Jurkat, Clone E6-1 (cell line): Measurements from ENCODE around the gene ADCY2.

Experiments
- DNase-seq: peaks from one replicate; pipeline ENCODE4 v3.0.0-alpha.2; 2011; ENCODE audit warnings: low read depth, low spot score
- H3K4me3 ChIP-seq: 2 replicates; pipeline ENCODE4 v1.5.1; 2011; ENCODE audit warnings: mild to moderate bottlenecking, low read length, control low read depth, moderate library complexity

Gene ADCY2

DNA sequence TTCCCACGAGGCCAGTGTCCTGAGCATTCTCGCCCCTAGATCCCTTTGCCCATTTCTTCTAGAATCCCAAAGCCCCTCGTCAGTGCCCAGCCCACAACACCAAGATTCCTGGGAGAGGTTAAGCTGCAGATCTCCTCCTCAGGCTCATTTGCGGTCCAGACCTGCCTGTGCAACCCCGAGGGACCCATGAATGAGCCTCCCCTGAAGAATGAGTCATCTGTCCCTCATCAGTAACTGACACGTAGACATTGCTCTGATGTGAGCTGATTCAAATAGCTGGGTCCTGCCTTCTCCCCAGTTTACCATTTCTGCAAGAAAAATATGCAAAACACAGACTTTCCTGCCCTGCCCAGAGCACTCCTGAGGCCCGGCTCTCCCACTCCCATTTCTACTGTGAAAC is 92.8 kb downstream of the ADCY2 start:
- no peak overlapping the region for H3K4me3 ChIP-seq
- no peak for DNase-seq

DNA sequence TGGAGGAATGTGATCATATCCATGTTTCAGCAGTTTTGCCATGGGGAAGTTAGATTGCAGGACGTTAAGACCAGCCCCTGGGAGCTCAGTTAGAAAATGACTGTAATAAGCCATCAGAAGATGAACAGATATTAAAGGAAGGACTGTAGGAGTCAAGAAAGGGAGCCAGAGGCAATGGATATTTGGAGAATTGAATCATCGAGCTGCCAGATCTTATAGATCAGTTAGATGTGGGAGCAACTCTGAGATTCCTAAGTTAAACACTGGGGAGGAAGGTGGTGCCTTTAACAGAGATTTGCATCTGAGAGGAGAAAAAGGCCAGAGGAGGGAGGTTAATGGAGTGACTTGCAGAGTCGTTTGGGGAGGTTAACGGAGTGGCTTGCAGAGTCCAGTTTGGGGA is 96.4 kb downstream of the ADCY2 start:
- H3K4me3 ChIP-seq, result no peak overlapping the region
- DNase-seq, result no peak

DNA sequence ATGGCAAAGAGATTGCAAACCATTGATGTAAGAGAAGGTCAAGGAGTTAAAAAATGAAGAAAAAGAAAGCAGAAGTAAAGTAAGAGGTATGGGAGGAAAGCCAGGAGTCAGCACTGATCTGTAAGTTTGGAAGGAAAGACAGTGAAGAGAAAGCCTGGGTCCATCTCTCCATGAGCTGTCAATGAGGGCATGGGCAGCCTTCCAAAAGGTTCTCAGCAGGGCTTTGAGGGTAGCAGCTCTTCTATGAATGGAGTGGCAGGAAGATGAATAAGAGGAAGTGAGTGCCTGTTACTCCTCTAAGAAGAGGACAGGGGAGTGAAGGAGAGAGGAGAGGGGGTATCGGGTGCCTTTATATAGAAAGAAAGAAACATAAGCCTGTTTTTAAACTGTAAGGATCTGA is 97.1 kb downstream of the ADCY2 start:
- no peak overlapping the region for H3K4me3 ChIP-seq
- DNase-seq, result no peak

DNA sequence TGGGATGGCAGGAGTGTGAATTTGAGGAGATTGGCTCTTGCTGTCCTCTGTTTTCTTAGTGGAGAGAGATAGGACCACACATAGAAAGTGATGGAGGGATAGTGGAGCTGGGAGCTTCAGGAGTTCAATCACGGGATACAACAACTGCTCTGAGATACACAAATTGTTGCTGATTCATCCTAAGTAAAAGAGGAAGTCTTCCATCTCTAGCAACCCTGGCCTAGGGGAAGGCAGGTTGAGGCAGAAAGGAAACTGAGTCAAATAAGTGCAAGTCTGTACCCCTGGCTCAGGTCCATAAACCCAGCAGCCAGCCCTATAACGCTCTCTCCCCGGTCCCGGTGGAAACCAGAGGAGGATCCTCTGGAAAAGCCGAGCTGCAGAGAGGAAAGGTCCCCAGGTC is 97.7 kb downstream of the ADCY2 start:
- no peak overlapping the region for H3K4me3 ChIP-seq
- no peak for DNase-seq

DNA sequence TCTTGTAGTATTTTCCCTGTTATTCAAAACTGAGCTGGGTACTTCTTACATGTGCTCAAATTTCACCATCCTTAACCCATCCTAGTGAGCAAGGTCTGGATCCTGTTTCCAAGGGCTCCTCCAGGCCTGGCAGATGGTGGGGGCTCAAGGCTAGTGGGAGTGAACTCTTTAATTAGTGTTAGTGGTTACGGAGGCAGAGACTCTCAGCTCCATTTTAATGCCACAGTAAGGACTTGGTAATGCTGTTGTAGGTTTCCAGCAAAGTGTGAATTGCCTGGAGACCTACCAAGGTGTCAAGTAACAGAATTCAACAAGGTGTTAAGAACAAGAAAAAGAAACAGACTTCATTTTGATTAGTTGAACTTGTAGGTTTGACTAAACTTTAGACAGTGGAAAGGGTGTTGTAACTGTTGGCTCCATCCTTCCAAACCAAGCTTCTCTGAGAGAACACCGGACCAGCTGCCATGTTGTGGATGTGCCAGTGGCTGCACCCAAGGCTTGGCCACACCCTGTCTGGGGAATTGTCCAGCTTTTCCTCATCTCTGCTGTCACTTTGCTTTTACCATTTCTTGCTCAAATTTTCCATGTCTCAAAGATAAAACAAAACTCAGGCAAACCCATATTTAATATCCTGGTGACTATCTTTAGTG is 98.7 kb downstream of the ADCY2 start:
- no peak overlapping the region for H3K4me3 ChIP-seq
- no peak for DNase-seq

DNA sequence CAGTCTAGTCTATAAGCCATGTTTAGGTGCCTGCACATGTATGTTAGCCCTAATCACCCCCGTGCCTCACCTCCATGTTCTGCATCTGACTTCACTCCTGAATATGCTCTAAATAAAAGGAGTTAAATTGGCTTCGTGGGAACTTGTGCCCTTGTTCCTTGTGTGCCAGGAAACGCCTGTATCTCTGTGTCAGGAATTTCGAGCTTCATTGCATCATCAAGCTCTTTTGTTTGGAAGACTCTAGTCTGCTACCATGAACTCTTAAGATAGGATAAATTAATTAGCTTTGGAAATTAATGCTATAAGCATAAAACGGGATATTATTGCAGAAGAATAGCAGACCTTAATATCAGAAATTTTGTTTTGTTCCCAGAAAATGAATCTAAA is 99.2 kb downstream of the ADCY2 start:
- DNase-seq, result no peak
- H3K4me3 ChIP-seq, result no peak overlapping the region

DNA sequence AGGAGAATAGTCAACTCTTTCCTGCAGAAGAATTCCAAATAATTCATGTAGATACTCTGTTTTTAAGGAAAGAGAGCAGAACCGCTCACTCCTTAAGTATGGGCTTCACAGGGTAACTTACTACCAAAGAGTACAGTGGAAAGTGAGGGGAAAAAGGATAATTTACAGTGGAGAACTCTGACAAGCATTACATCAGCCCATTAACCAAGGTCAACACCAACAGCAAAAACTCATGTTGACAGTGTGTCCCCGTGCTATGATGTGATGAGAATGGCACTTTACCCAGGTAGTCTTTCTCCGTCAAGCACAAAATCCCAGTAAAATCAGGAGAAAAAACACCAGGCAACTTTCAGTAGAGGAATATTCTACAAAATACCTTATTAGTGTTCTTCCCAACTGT is 104.3 kb downstream of the ADCY2 start:
- no peak for DNase-seq
- H3K4me3 ChIP-seq, result no peak overlapping the region

DNA sequence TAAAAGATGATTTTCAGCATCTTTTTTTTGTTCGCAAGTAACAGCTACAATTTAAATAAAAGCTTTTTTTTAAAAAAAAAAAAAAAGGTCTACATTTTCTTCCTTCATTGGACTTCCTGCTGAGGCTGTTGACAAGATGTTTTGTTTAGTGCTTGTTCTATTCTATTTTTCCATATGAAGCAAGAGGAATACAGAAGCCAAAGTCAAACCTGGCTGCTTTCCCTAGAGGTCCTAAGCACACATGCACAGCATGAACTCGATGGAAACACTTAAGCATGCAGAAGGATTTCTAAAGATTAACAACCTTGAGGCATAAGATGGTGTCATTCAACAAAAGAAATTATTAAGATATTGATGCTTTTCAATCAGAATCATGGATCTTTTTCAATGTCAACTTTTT is 105.1 kb downstream of the ADCY2 start:
- H3K4me3 ChIP-seq, result no peak overlapping the region
- no peak for DNase-seq

DNA sequence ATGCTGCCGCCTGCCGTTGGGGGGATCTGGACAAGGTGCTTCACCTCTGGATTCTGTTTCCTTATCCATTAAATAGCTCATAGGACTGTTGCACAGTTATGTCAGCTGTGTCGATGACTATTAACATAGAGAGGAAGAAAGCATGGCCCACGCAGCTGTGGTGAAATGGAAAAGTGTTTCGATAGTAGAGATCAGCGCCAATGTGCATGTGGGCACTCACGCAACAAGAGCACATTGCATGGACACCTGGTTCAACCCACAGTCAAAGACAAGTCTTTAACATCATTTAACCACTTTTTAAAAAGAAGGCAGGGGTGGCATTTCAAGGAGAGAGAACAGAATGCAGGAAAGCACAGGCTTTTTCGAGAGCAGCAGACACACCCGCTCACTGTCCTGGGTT is 107.6 kb downstream of the ADCY2 start:
- no peak for DNase-seq
- H3K4me3 ChIP-seq, result no peak overlapping the region

DNA sequence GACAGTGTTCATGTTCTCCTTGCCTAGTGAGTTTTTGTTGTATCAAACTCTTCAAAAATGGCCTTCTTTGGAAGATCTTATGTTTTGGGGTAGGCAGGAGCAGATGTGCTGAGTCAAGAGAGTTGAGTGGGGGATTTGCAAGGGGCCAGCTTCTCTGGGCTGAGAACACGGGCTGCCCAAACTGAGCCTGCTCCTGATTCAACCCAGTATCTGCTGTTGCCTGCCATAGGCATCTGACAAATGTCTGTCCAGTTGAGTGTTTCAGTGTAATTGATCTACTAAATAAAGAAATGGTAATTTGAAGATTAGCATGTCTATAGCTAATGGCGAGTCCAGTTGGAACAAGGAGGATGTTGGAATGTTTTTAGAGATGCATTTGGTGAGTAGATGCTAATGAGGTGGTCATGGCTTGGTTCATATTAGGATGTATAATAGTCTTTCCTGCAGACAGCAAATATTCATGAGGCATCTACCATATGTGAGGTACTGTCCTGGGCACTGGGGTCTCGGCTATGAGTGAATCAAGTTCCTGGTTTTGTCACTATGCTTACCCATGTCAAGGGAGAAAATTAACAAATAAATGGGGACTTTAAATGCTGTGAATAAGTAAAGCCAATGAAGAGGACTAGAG is 119.5 kb downstream of the ADCY2 start:
- DNase-seq, result no peak
- H3K4me3 ChIP-seq, result no peak overlapping the region

DNA sequence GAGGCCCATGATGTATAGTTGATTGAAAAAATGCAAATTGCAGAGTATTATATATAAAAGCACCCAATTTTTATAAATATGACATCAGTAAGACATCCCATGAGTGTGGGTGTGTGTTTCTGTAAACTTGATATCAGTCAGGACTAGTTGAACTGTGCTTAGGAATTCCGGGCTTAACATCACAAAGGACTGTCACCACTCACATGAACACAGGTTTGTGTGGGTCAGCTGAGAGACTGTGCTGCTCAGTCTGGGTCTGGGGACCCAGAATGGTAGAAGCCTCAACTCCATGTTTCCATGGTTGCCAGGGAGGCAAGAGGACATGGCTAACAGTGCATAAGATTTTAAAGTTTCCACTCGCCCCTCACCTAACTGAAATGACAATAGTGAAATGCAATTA is 120.3 kb downstream of the ADCY2 start:
- H3K4me3 ChIP-seq, result no peak overlapping the region
- no peak for DNase-seq

DNA sequence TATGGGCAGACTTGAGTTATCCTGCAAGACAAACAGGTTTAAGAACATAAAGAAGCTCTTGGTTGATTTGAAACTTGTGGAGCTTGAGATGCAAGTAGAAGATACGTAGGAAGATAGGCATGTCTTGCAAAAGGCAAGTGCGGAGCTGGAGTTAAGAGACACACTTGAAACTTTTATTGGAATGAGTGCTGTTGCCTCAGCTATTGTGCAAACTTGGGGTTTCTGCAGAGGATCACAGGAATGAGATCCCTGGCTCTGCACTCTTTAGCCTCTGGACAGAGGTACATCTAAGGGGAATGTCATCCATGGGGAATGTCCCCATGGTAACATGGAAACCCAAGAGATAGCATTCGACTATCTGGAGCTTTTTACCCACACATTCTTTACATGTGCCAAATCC is 121.1 kb downstream of the ADCY2 start:
- no peak for DNase-seq
- no peak overlapping the region for H3K4me3 ChIP-seq

DNA sequence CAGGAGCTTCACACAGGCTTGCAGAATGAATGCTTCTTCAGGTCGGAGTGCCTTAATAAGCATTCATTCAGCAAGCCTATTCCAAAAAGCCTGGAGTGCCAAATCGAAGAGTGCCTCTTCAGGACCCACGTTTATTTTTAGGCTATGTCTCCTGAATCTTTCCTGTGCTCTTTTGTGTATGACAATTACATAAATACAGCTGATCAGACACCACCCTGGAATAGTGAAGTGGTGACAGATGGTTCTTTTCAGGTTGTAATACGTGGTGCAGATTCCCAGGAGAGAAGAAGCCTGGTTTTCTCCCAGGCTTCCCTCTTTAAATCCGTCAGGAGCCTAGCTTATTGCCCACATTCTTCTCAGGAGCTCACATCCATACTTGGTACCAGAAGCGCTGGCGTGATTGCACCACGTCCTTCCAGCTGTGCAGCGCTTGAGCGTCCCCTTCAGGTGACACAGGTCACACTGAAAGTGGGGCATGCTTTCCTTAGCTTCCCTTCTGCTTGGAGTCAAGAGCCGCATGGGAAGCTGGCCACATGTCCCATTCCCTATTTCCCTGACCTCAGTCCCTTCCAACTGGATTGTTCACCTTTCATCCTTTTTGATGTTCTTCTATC is 123.1 kb downstream of the ADCY2 start:
- H3K4me3 ChIP-seq, result no peak overlapping the region
- no peak for DNase-seq

DNA sequence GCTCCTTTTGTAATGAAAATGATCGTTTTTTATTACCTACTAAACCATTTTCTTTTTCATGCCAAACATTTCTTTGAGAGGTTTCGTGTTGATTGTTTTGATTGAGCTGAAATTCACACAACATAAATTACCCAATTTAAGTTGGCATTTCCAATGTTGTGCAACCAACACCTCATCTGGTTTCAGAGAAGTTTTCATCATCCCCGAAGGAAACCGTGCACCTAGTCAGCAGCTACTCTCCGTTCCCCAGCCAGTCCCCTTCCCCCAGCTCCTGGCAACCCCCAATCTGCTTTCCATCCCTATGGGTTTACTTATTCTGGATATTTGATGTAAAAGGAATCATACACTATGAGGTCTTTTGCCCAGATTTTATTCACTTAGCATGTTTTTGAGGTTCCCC is 123.6 kb downstream of the ADCY2 start:
- no peak overlapping the region for H3K4me3 ChIP-seq
- DNase-seq, result no peak

DNA sequence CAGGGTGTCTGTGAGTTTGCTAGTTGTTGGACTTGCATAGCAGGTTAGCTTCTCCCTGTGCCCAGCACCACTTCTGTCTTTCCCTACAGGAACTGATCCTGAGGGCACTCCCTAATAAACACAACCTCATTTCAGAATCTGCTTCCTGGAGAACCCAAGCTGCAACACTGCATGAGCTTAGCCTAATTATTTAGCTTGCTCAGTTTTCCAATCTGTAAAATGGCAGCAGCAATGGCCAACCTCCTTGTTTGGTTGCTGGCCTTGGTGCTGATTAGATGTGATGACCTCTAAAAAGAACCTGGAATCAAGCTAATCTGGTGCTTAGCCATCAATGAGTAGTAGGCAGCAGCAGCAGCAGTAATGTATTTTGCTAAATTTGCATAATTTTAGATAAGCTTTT is 133.9 kb downstream of the ADCY2 start:
- DNase-seq, result no peak
- H3K4me3 ChIP-seq, result no peak overlapping the region

DNA sequence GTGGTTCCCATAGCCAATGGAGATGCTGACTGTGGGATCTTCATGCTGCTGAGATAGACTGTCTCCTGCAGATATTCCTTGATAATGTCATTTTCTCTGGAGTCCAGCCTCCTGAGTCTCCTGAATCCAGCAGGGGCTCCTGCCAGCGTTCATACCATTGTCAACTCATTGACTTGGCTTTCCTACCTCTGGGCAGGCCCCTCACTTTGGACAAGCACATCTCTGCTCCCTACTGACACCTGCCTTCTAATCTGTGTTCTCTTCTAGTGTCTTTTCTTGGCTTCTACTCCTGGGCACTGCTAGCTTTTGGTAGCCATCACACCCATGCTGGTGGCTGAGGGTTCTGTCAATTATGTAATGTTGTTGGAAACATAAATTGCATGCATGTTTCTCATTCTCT is 138.0 kb downstream of the ADCY2 start:
- DNase-seq, result no peak
- no peak overlapping the region for H3K4me3 ChIP-seq

DNA sequence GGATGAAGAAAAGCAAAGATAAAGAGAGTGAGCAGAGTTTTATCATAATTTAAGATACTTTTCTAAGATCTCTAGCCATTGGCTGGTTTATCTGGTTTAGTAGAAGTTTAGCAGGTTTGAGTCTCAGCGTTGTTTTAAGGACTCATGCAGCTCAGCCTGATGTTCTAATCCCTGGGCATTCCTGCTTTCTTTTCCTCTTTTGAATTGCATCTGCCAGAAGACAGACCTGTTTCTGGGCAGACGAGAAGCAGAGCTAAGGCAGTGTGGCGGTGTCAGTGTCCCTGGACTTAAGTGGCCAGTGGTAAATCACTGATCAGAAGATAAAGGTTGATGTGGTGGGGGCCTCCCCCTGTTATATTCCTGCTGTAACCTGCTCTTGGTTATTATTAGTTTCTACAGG is 138.6 kb downstream of the ADCY2 start:
- no peak overlapping the region for H3K4me3 ChIP-seq
- DNase-seq, result no peak

DNA sequence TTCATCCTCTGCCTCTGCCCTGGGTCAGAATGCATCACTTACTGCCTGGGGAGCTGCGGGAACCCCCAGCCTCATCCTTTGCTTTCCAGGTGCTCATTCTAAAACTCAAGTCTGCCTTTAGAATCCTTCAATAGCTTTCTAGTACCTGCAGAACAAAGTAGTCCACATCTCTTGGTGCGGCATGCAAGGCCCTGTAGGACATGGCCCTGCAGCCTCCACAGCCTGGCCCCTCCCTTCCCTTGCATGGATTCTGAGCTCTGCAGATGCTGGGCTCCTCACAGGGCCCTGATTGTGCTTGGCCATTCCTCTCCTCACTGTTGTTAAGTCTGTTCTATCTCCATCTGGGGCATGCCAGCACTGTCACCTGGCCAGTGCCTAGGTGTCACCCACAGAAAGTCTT is 141.6 kb downstream of the ADCY2 start:
- H3K4me3 ChIP-seq, result no peak overlapping the region
- no peak for DNase-seq

DNA sequence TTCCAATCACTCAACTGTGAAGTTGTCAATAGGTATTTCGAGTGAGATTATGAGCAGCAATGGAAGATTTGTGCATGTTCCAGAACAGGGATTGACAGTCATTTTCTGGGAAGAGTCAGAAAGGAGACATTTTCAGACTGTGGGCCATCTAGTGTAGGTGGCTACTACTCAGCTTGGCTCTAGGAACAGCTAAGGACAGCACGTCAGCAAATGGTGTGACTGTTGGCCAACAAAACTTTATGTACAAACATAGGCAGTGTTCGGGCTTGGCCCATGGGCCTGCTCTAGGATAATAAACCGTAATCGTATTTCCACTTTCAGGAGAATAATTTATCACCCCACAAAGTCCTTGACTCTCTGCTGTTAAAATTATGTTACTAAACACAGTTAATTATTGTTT is 143.6 kb downstream of the ADCY2 start:
- H3K4me3 ChIP-seq, result no peak overlapping the region

DNA sequence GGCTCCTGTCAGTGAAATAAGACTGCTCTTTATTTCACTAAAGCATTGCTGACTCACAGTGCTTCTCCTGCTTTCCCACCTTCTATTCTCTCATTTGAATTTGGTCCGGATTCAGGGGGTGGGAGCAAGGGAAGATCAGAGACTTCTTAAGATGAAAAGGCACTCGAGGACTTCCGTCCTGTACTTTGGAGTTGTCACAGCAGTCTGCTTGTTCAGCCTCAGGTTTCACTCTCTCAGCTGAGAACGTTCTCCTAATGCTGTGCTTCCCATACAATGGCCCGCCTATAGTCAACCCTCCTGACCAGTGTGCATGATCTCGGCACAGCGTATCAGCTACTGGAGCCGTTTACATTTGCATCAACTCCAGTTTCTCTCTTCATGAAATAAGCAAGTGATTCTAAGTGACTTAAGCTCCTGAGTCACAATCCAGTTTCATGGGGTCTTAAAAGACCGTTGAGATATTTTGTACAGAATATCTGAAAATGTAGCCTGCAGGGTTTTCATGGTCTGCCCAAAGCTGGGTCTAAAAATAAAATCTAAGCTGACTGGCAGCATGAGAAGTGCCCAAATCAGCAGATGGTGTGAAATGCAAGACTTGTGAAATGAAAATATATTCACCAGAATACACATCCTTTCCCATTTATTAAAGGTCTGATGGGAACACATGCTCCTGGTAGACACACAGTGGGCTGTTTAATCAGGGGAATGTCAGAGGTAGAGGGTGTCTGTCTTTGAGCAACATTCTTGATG is 145.0 kb downstream of the ADCY2 start:
- no peak overlapping the region for H3K4me3 ChIP-seq
- peak; percentile 9 for DNase-seq

More for the DNA sequence above, 143.6 kb downstream of the ADCY2 start:
- DNase-seq, result no peak
